Caco-2 (cell line): ENCODE data around the gene SPG7. TPM values are rescaled to one million over a fixed set of nuclear protein-coding genes. Genes with fewer than 3 reads are reported as not detected.

Source experiments
- BruUV-seq: library from RNA; stranded (reverse); fragments of 400-500 nt; replicated peaks from 2 replicates; lab custom pipeline; 2021; lab: Mats Ljungman, UMichigan
- CTCF ChIA-PET: fragments of 300-600 bp; sonication (Branson Sonifier 250); formaldehyde crosslinking; loops from one replicate; lab custom pipeline; 2022; ENCODE audit warnings: antibody characterized with exemption; lab: Charles Lee
- POLR2A ChIA-PET: fragments of 300-600 bp; sonication (Branson Sonifier 250); formaldehyde crosslinking; loops from one replicate; lab custom pipeline; 2022; ENCODE audit warnings: antibody characterized with exemption; lab: Charles Lee
- DNase-seq, 2 experiments: peaks; one replicate each; pipeline versions ENCODE4 v3.0.0 to v3.0.0-alpha.2; 2020 to 2022
- H3K27me3 ChIP-seq: replicated peaks from 2 replicates; pipeline ENCODE4 v1.6.0; 2011; ENCODE audit warnings: low read length; ENCODE audit not compliant: control insufficient read depth, insufficient read depth
- H3K36me3 ChIP-seq: 2 replicates; pipeline ENCODE4 v1.5.1; 2011; ENCODE audit warnings: low read length; ENCODE audit not compliant: control insufficient read depth, insufficient read depth
- H3K4me1 ChIP-seq: fragments of 250-450 bp; sonication (Bioruptor Pico); 2 replicates; pipeline ENCODE4 v1.5.1; 2020; ENCODE audit warnings: mild to moderate bottlenecking
- H3K4me3 ChIP-seq: 2 replicates; pipeline ENCODE4 v1.5.1; 2011; ENCODE audit warnings: low read depth, mild to moderate bottlenecking, control low read depth, low read length
- H3K9me3 ChIP-seq: fragments of 250-450 bp; sonication (Bioruptor Pico); 2 replicates; pipeline ENCODE4 v1.5.1; 2020; ENCODE audit warnings: mild to moderate bottlenecking, moderate library complexity
- H3K27ac Mint-ChIP-seq: one replicate; pipeline ENCODE4 v1.8.0; 2022; ENCODE audit warnings: mixed read lengths; ENCODE audit not compliant: unreplicated experiment
- H3K27me3 Mint-ChIP-seq: one replicate; pipeline ENCODE4 v1.8.0; 2022; ENCODE audit warnings: mixed read lengths; ENCODE audit not compliant: insufficient read depth, unreplicated experiment
- H3K36me3 Mint-ChIP-seq: one replicate; pipeline ENCODE4 v1.8.0; 2022; ENCODE audit warnings: mild to moderate bottlenecking, mixed read lengths; ENCODE audit not compliant: insufficient read depth, unreplicated experiment
- H3K4me1 Mint-ChIP-seq: one replicate; pipeline ENCODE4 v1.8.0; 2022; ENCODE audit warnings: low read depth, mixed read lengths; ENCODE audit not compliant: unreplicated experiment
- H3K4me3 Mint-ChIP-seq: one replicate; pipeline ENCODE4 v1.8.0; 2022; ENCODE audit warnings: mild to moderate bottlenecking, moderate library complexity, mixed read lengths; ENCODE audit not compliant: unreplicated experiment
- H3K9me3 Mint-ChIP-seq: one replicate; pipeline ENCODE4 v1.8.0; 2022; ENCODE audit warnings: mixed read lengths; ENCODE audit not compliant: unreplicated experiment
- intact Hi-C: fragments of 100-400 bp; cut with micrococcal nuclease; formaldehyde crosslinking; loops from one replicate; pipeline ENCODE4 v1.10.0; 2022; ENCODE audit not compliant: unreplicated experiment
- total RNA-seq: library from RNA; stranded (reverse); gene quantifications from 2 replicates; pipeline ENCODE4 v1.2.3, GENCODE V29; 2022
- TF ChIP-seq, protein P1 (sequence below), 2 experiments: fragments of 200-600 bp in 1 of 2; IDR thresholded peaks; 1 replicate in 1 of 2; 2 replicates in 1 of 2; pipeline versions ENCODE4 v1.5.1 to v1.8.0; 2011 to 2022; ENCODE audit warnings: antibody characterized with exemption in 1 of 2, control low read depth in 1 of 2, inconsistent platforms in 1 of 2, low read depth in 1 of 2, low read length in 1 of 2, mild to moderate bottlenecking in 1 of 2, moderate library complexity in 1 of 2; ENCODE audit not compliant: insufficient read depth in 1 of 2, severe bottlenecking in 1 of 2, unreplicated experiment in 1 of 2

SPG7 gene
- total RNA-seq, 1 experiment from 2014 or later, result 159 TPM

DNA sequence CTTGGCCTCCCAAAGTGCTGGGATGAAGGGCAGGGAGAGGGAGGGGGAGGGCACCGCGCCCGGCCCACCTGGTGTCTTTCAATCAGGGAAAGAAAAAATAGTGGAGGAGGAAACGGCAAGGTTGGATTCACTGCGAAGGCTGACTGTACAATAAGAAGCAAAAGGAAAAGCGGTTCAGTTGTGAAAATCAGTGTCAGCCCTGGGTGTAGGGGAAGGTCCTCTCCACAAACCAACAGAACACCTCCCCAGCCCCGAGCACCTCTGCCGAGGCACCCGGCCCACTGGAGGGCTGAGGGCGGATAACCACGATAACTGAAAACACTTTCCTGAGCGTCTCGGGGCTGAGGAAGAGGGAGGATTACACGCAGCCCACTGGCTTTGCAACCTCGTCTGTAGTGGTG, 1.4 kb upstream of the SPG7 start:
- DNase-seq, result no peak
- Mint-ChIP-seq H3K4me1 (peaks cover 17% of the 10 kb centered on the region), H3K27me3 (no peaks in the 10 kb centered on the region), H3K9me3 (no peaks in the 10 kb centered on the region), H3K36me3 (peaks cover 41% of the 10 kb centered on the region), H3K4me3 (peak overlapping the region; percentile 95), H3K27ac (peak overlapping the region; percentile 31)
- peaks cover 40% of the 10 kb centered on the region for H3K4me1 ChIP-seq
- TF ChIP-seq, protein P1, sequence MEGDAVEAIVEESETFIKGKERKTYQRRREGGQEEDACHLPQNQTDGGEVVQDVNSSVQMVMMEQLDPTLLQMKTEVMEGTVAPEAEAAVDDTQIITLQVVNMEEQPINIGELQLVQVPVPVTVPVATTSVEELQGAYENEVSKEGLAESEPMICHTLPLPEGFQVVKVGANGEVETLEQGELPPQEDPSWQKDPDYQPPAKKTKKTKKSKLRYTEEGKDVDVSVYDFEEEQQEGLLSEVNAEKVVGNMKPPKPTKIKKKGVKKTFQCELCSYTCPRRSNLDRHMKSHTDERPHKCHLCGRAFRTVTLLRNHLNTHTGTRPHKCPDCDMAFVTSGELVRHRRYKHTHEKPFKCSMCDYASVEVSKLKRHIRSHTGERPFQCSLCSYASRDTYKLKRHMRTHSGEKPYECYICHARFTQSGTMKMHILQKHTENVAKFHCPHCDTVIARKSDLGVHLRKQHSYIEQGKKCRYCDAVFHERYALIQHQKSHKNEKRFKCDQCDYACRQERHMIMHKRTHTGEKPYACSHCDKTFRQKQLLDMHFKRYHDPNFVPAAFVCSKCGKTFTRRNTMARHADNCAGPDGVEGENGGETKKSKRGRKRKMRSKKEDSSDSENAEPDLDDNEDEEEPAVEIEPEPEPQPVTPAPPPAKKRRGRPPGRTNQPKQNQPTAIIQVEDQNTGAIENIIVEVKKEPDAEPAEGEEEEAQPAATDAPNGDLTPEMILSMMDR (IDR thresholded peaks at IDR 0.05; ENCODE audit: insufficient read depth in 1 of 2, low read depth in 1 of 2, low read length in 1 of 2, severe bottlenecking in 1 of 2, unreplicated experiment in 1 of 2), result no peak
- CTCF ChIA-PET, result no interaction called here
- BruUV-seq, result no TSS peak
- H3K27me3 ChIP-seq, result no peaks in the 10 kb centered on the region
- H3K36me3 ChIP-seq, result peaks cover 5% of the 10 kb centered on the region
- H3K4me3 ChIP-seq, result peak overlapping the region; percentile 50
- intact Hi-C loops, result loop anchor here (5.0 to 10.0 kb wide), 3 partner anchors 102 to 259 kb away; no protein-coding TSS in a partner anchor
- POLR2A ChIA-PET, result interaction anchor here (0.6 to 1.0 kb wide), 2 partner anchors 17 to 57 kb away, joined by 4 read pairs; no protein-coding TSS in a partner anchor
- no peaks in the 10 kb centered on the region for H3K9me3 ChIP-seq

DNA sequence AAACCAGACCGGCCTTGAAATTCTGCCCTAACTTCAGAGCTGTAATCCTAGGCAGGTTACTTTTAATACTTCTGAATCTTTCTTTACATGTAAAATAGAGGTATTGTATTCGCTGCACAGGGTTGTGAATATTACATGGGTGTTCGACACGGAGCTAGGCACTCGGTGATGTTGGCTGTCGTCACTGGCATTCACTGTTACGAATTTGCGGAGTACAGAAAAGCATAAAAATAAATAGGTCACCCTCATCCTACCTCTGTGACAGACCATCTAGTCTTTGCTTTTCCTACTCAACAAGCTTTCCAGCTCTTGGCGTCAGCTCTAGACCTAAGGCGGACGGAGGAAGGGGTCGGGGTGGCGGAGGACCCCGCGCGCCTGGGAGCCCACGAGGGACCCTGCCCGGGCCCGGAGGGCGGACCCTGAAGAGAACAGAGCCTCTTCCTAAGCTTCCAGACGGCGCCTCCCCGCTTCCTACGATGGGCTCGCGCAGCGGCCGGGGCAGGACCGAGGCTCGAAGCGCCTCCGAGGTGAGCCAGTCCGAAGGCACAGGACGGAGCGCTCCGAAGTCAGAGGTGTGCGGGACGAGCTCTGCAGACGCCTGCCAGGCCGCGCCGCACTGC, 879 bp upstream of the SPG7 start:
- BruUV-seq, result no TSS peak
- TF ChIP-seq, protein P1 (IDR thresholded peaks at IDR 0.05; ENCODE audit: insufficient read depth in 1 of 2, low read depth in 1 of 2, low read length in 1 of 2, severe bottlenecking in 1 of 2, unreplicated experiment in 1 of 2), result no peak
- peaks cover 35% of the 10 kb centered on the region for H3K4me1 ChIP-seq
- no peaks in the 10 kb centered on the region for H3K27me3 Mint-ChIP-seq
- H3K4me3 Mint-ChIP-seq, result peak overlapping the region; percentile 95
- H3K27me3 ChIP-seq, result no peaks in the 10 kb centered on the region
- POLR2A ChIA-PET, result interaction anchor here (0.6 to 1.9 kb wide), 6 partner anchors 14 to 161 kb away, joined by 3 to 8 read pairs (median 4); no protein-coding TSS in a partner anchor
- no peaks in the 10 kb centered on the region for H3K9me3 ChIP-seq
- DNase-seq, result no peak
- peaks cover 12% of the 10 kb centered on the region for H3K4me1 Mint-ChIP-seq
- peaks cover 5% of the 10 kb centered on the region for H3K36me3 ChIP-seq
- peaks cover 41% of the 10 kb centered on the region for H3K36me3 Mint-ChIP-seq
- peak overlapping the region; percentile 50 for H3K4me3 ChIP-seq
- peak overlapping the region; percentile 31 for H3K27ac Mint-ChIP-seq
- intact Hi-C loops, result loop anchor here (5.0 to 10.0 kb wide), 3 partner anchors 103 to 260 kb away; no protein-coding TSS in a partner anchor
- H3K9me3 Mint-ChIP-seq, result no peaks in the 10 kb centered on the region
- CTCF ChIA-PET, result interaction anchor here (0.8 to 1.8 kb wide), 3 partner anchors 18 to 187 kb away, joined by 3 to 9 read pairs (median 4); no protein-coding TSS in a partner anchor

GRCh38 chr16:89510526-89510925, 2.3 kb downstream of the SPG7 start:
- ChIA-PET CTCF (interaction anchor here (0.6 to 0.9 kb wide), 2 partner anchors 108 to 217 kb away, joined by 4 to 6 read pairs; no protein-coding TSS in a partner anchor), POLR2A (no interaction called here)
- Mint-ChIP-seq H3K9me3 (no peaks in the 10 kb centered on the region), H3K4me1 (peaks cover 3% of the 10 kb centered on the region), H3K27me3 (no peaks in the 10 kb centered on the region), H3K36me3 (peaks cover 59% of the 10 kb centered on the region), H3K4me3 (peak overlapping the region; percentile 95), H3K27ac (no peak overlapping the region)
- Histone ChIP-seq H3K4me3 (no peak overlapping the region), H3K36me3 (peaks cover 8% of the 10 kb centered on the region), H3K9me3 (no peaks in the 10 kb centered on the region), H3K27me3 (no peaks in the 10 kb centered on the region), H3K4me1 (peaks cover 22% of the 10 kb centered on the region)
- DNase-seq, result no peak
- TF ChIP-seq, protein P1 (IDR thresholded peaks at IDR 0.05; ENCODE audit: insufficient read depth in 1 of 2, low read depth in 1 of 2, low read length in 1 of 2, severe bottlenecking in 1 of 2, unreplicated experiment in 1 of 2), result no peak
- BruUV-seq, result no TSS peak
- intact Hi-C loops, result no loop called here
